ENCODE measurements around the gene ACOT6. TPM values are rescaled to one million over a fixed set of nuclear protein-coding genes. Genes with fewer than 3 reads are reported as not detected.
A peak's percentile ranks its signal among the peaks of the same experiment; 100 is the strongest.

Gene ACOT6
- total RNA-seq, 2 donors from 2014 or later = not detected

GRCh38 chr14:73637830-73638229 is 25.5 kb downstream of the ACOT6 start:
- TF ChIP-seq CTCF (IDR thresholded peaks at IDR 0.05) = no peak
- intact Hi-C loops (cut with DNase I) = loop anchor here (10.0 kb wide), 1 partner anchor 133 kb away; no protein-coding TSS in a partner anchor
- no peak overlapping the region for H3K4me3 ChIP-seq
- H3K9me3 ChIP-seq = no peaks in the 10 kb centered on the region
- H3K27me3 ChIP-seq = no peaks in the 10 kb centered on the region
- no peak for DNase-seq
- H3K4me1 ChIP-seq = no peaks in the 10 kb centered on the region
- H3K36me3 ChIP-seq = no peaks in the 10 kb centered on the region
- no peak overlapping the region for H3K27ac ChIP-seq
- no peak overlapping the region for H3K9ac ChIP-seq (ENCODE audit: low read depth in 2 of 2, low read length in 2 of 2)

GRCh38 chr14:73640796-73641365 is 28.6 kb downstream of the ACOT6 start:
- Histone ChIP-seq H3K9me3 (no peaks in the 10 kb centered on the region), H3K27ac (no peak overlapping the region), H3K27me3 (no peaks in the 10 kb centered on the region), H3K9ac (ENCODE audit: low read depth in 2 of 2, low read length in 2 of 2) (no peak overlapping the region), H3K4me1 (no peaks in the 10 kb centered on the region), H3K36me3 (no peaks in the 10 kb centered on the region), H3K4me3 (no peak overlapping the region)
- DNase-seq = no peak
- intact Hi-C loops (cut with DNase I) = loop anchor here (10.0 kb wide), 1 partner anchor 74 kb away; the partner anchor contains the start of gene PNMA1
- TF ChIP-seq CTCF (IDR thresholded peaks at IDR 0.05) = no peak

- TF ChIP-seq CTCF (IDR thresholded peaks at IDR 0.05) = no peak
- DNase-seq = peak; percentile 94
Observed at GRCh38 chr14:73644531-73645247, 32.4 kb downstream of the ACOT6 start, which contains the start of gene DNAL1. TSS of gene DNAL1 (plus strand) at chr14:73644986. CDS start at chr14:73645040, 54 bp downstream.

GRCh38 chr14:73645248-73645610 is 32.9 kb downstream of the ACOT6 start:
- Histone ChIP-seq H3K9ac (ENCODE audit: low read depth in 2 of 2, low read length in 2 of 2) (peak overlapping the region; percentile 71 to 87), H3K27ac (peak overlapping the region; percentile 88), H3K36me3 (no peaks in the 10 kb centered on the region), H3K4me1 (no peaks in the 10 kb centered on the region), H3K9me3 (no peaks in the 10 kb centered on the region), H3K4me3 (peak overlapping the region; percentile 83), H3K27me3 (no peaks in the 10 kb centered on the region)
- intact Hi-C loops (cut with DNase I) = loop anchor here (10.0 kb wide), 1 partner anchor 70 kb away; the partner anchor contains the start of gene PNMA1
- no peak for DNase-seq
- TF ChIP-seq CTCF (IDR thresholded peaks at IDR 0.05) = no peak

More at GRCh38 chr14:73644531-73645247, 32.4 kb downstream of the ACOT6 start, which contains the start of gene DNAL1:
- intact Hi-C loops (cut with DNase I) = loop anchor here (10.0 kb wide), 1 partner anchor 70 kb away; the partner anchor contains the start of gene PNMA1
- H3K4me1 ChIP-seq = no peaks in the 10 kb centered on the region
- no peaks in the 10 kb centered on the region for H3K9me3 ChIP-seq
- H3K9ac ChIP-seq (ENCODE audit: low read depth in 2 of 2, low read length in 2 of 2) = peak within 1 kb of the TSS; percentile 71 to 87
- H3K36me3 ChIP-seq = no peaks in the 10 kb centered on the region
- H3K27me3 ChIP-seq = no peaks in the 10 kb centered on the region
- peak within 1 kb of the TSS; percentile 83 for H3K4me3 ChIP-seq
- peak within 1 kb of the TSS; percentile 88 for H3K27ac ChIP-seq

GRCh38 chr14:73651005-73651404 is 38.7 kb downstream of the ACOT6 start:
- Histone ChIP-seq H3K9ac (ENCODE audit: low read depth in 2 of 2, low read length in 2 of 2) (no peak overlapping the region), H3K27ac (no peak overlapping the region), H3K9me3 (no peaks in the 10 kb centered on the region), H3K4me3 (no peak overlapping the region), H3K27me3 (no peaks in the 10 kb centered on the region), H3K4me1 (no peaks in the 10 kb centered on the region), H3K36me3 (no peaks in the 10 kb centered on the region)
- no peak for TF ChIP-seq CTCF (IDR thresholded peaks at IDR 0.05)
- DNase-seq = no peak
- intact Hi-C loops (cut with DNase I) = no loop called here
